ENCODE measurements around the gene LMF1. TPM values are rescaled to one million over a fixed set of nuclear protein-coding genes. Genes with fewer than 3 reads are reported as not detected.

The LMF1 gene
- total RNA-seq, 6 experiments from 2014 or later, result 10.9 to 20.0 (median 13.8) TPM

GRCh38 chr16:899683-900060, 71.1 kb downstream of the LMF1 start:
- no CpG with 5 or more reads among the region's 24 CpGs for WGBS (ENCODE audit: insufficient coverage, low coverage, low lambda C conversion rate, missing lambda C conversion rate)
- no peak for DNase-seq
- ATAC-seq, result no peak

GRCh38 chr16:898761-899682, 71.8 kb downstream of the LMF1 start:
- no peaks in the 10 kb centered on the region for H3K36me3 ChIP-seq
- no peaks in the 10 kb centered on the region for H3K9me3 ChIP-seq
- H3K27ac ChIP-seq, result no peak overlapping the region
- H3K27me3 ChIP-seq, result no peaks in the 10 kb centered on the region
- H3K4me3 ChIP-seq, result no peak overlapping the region
- no peak for ATAC-seq
- no peak for TF ChIP-seq POLR2A (IDR thresholded peaks at IDR 0.05)
- no peak for TF ChIP-seq CTCF (IDR thresholded peaks at IDR 0.05)
- DNase-seq, result no peak
- H3K4me1 ChIP-seq, result no peaks in the 10 kb centered on the region
- WGBS (ENCODE audit: insufficient coverage, low coverage, low lambda C conversion rate, missing lambda C conversion rate), result 89% methylated on average over 19 of the region's 39 CpGs
- intact Hi-C loops (cut with DNase I), result no loop called here

More at GRCh38 chr16:899683-900060, 71.1 kb downstream of the LMF1 start:
- H3K9me3 ChIP-seq, result no peaks in the 10 kb centered on the region
- TF ChIP-seq POLR2A (IDR thresholded peaks at IDR 0.05) (no peak), CTCF (IDR thresholded peaks at IDR 0.05) (no peak)
- no peak overlapping the region for H3K4me3 ChIP-seq
- H3K27ac ChIP-seq, result no peak overlapping the region
- intact Hi-C loops (cut with DNase I), result no loop called here
- H3K27me3 ChIP-seq, result no peaks in the 10 kb centered on the region
- no peaks in the 10 kb centered on the region for H3K4me1 ChIP-seq
- H3K36me3 ChIP-seq, result no peaks in the 10 kb centered on the region

GRCh38 chr16:898216-898615, 72.6 kb downstream of the LMF1 start:
- H3K27me3 ChIP-seq, result no peaks in the 10 kb centered on the region
- no peaks in the 10 kb centered on the region for H3K36me3 ChIP-seq
- TF ChIP-seq CTCF (IDR thresholded peaks at IDR 0.05) (no peak), POLR2A (IDR thresholded peaks at IDR 0.05) (no peak)
- no peak overlapping the region for H3K27ac ChIP-seq
- no peaks in the 10 kb centered on the region for H3K4me1 ChIP-seq
- DNase-seq, result no peak
- intact Hi-C loops (cut with DNase I), result no loop called here
- no peaks in the 10 kb centered on the region for H3K9me3 ChIP-seq
- no peak overlapping the region for H3K4me3 ChIP-seq
- ATAC-seq, result no peak
- 60% methylated on average over 1 of the region's 11 CpGs for WGBS (ENCODE audit: insufficient coverage, low coverage, low lambda C conversion rate, missing lambda C conversion rate)

GRCh38 chr16:897701-898100, 73.1 kb downstream of the LMF1 start:
- TF ChIP-seq POLR2A (IDR thresholded peaks at IDR 0.05) (no peak), CTCF (IDR thresholded peaks at IDR 0.05) (no peak)
- DNase-seq, result no peak
- 80% methylated on average over 1 of the region's 14 CpGs for WGBS (ENCODE audit: insufficient coverage, low coverage, low lambda C conversion rate, missing lambda C conversion rate)

More at GRCh38 chr16:897701-898100, 73.1 kb downstream of the LMF1 start:
- ATAC-seq, result no peak
- no peaks in the 10 kb centered on the region for H3K27me3 ChIP-seq
- H3K27ac ChIP-seq, result no peak overlapping the region
- H3K9me3 ChIP-seq, result no peaks in the 10 kb centered on the region
- H3K4me3 ChIP-seq, result no peak overlapping the region
- no peaks in the 10 kb centered on the region for H3K36me3 ChIP-seq
- H3K4me1 ChIP-seq, result no peaks in the 10 kb centered on the region
- intact Hi-C loops (cut with DNase I), result no loop called here
